ENCODE data around the gene ARHGEF28.

DNA sequence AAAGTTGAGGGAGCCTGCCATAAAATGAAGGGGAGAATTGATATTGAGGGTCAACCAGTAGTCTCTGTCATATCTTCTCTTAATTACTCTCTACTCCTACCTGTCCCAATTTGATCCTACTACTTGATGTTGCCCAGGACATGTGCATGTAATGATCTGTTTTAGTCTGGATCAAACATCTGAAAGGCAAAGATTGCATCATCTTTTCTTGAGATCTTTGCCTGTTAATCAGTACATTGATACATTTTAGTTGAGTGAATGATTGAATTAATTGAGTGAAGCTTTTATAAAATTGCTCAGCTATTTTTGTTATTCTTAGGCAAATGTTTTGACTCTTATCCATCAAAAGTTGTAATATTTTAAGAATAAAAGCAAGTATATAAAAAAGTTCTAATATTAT is 21.7 kb downstream of the ARHGEF28 start:
- TF ChIP-seq, protein P1, sequence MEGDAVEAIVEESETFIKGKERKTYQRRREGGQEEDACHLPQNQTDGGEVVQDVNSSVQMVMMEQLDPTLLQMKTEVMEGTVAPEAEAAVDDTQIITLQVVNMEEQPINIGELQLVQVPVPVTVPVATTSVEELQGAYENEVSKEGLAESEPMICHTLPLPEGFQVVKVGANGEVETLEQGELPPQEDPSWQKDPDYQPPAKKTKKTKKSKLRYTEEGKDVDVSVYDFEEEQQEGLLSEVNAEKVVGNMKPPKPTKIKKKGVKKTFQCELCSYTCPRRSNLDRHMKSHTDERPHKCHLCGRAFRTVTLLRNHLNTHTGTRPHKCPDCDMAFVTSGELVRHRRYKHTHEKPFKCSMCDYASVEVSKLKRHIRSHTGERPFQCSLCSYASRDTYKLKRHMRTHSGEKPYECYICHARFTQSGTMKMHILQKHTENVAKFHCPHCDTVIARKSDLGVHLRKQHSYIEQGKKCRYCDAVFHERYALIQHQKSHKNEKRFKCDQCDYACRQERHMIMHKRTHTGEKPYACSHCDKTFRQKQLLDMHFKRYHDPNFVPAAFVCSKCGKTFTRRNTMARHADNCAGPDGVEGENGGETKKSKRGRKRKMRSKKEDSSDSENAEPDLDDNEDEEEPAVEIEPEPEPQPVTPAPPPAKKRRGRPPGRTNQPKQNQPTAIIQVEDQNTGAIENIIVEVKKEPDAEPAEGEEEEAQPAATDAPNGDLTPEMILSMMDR (IDR thresholded peaks at IDR 0.05), result no peak
- no peak for TF ChIP-seq POLR2A (IDR thresholded peaks at IDR 0.05)

Data from right lobe of liver (tissue), 4 donors.